ENCODE results near the gene MMS22L.

MMS22L gene

GRCh38 chr6:97136626-97137358 lies 146.2 kb downstream of the MMS22L start:
- no peak for DNase-seq

GRCh38 chr6:97133067-97133466 lies 149.9 kb downstream of the MMS22L start:
- DNase-seq = no peak

- DNase-seq = no peak
Measured at GRCh38 chr6:97129106-97129505, 153.9 kb downstream of the MMS22L start.

- DNase-seq = no peak
Measured at GRCh38 chr6:97128507-97128906, 154.5 kb downstream of the MMS22L start.

GRCh38 chr6:97123652-97124051 lies 159.4 kb downstream of the MMS22L start:
- no peak for DNase-seq

GRCh38 chr6:97123112-97123511 lies 159.9 kb downstream of the MMS22L start:
- no peak for DNase-seq

- no peak for DNase-seq
Measured at GRCh38 chr6:97120511-97120910, 162.5 kb downstream of the MMS22L start.

GRCh38 chr6:97114645-97115044 lies 168.4 kb downstream of the MMS22L start:
- no peak for DNase-seq

- DNase-seq = no peak
Measured at GRCh38 chr6:97113170-97113569, 169.8 kb downstream of the MMS22L start.

- DNase-seq = no peak
Measured at GRCh38 chr6:97111243-97111642, 171.8 kb downstream of the MMS22L start.

GRCh38 chr6:97110626-97111025 lies 172.4 kb downstream of the MMS22L start:
- no peak for DNase-seq

GRCh38 chr6:97110149-97110548 lies 172.9 kb downstream of the MMS22L start:
- no peak for DNase-seq

- no peak for DNase-seq
Measured at GRCh38 chr6:97109444-97109843, 173.6 kb downstream of the MMS22L start.

GRCh38 chr6:97102145-97102790 lies 180.7 kb downstream of the MMS22L start:
- no peak for DNase-seq

GRCh38 chr6:97100696-97101095 lies 182.3 kb downstream of the MMS22L start:
- no peak for DNase-seq

- no peak for DNase-seq
Measured at GRCh38 chr6:97097068-97098047, 185.7 kb downstream of the MMS22L start.

- DNase-seq = no peak
Measured at GRCh38 chr6:97095311-97095850, 187.6 kb downstream of the MMS22L start.

- no peak for DNase-seq
Measured at GRCh38 chr6:97094376-97094775, 188.6 kb downstream of the MMS22L start.

- DNase-seq = no peak
Measured at GRCh38 chr6:97092673-97093305, 190.2 kb downstream of the MMS22L start.
